Progenitor cell of endocrine pancreas (in vitro differentiated cells): ENCODE data around the gene PEX11A. TPM values are rescaled to one million over a fixed set of nuclear protein-coding genes. Genes with fewer than 3 reads are reported as not detected.

Experiments used
- DNase-seq: peaks from one replicate; pipeline ENCODE4 v3.0.0; 2021; ENCODE audit warnings: low spot score; ENCODE audit not compliant: unreplicated experiment
- H3K27ac Mint-ChIP-seq: 2 replicates; pipeline ENCODE4 v1.8.0; 2021; ENCODE audit warnings: mild to moderate bottlenecking, moderate library complexity, mixed read lengths
- H3K27me3 Mint-ChIP-seq: 2 replicates; pipeline ENCODE4 v1.8.0; 2021; ENCODE audit warnings: mixed read lengths
- H3K36me3 Mint-ChIP-seq: 2 replicates; pipeline ENCODE4 v1.8.0; 2022; ENCODE audit warnings: mixed read lengths; ENCODE audit not compliant: insufficient read depth
- H3K4me1 Mint-ChIP-seq: 2 replicates; pipeline ENCODE4 v1.8.0; 2021; ENCODE audit warnings: low read depth, mixed read lengths
- H3K4me3 Mint-ChIP-seq: 2 replicates; pipeline ENCODE4 v1.8.0; 2021; ENCODE audit warnings: low read depth, mild to moderate bottlenecking, moderate library complexity, mixed read lengths
- H3K9me3 Mint-ChIP-seq: 2 replicates; pipeline ENCODE4 v1.8.0; 2021; ENCODE audit warnings: low read depth, mixed read lengths
- CTCF ChIP-seq: fragments of 200-600 bp; sonication (generic); IDR thresholded peaks from one replicate; pipeline ENCODE4 v1.5.0; 2021; ENCODE audit warnings: antibody characterized with exemption, mild to moderate bottlenecking; ENCODE audit not compliant: unreplicated experiment
- total RNA-seq: library from RNA; stranded (reverse); gene quantifications from 2 replicates; pipeline ENCODE4 v1.2.1, GENCODE V29; 2021

The PEX11A gene
- total RNA-seq, 1 donor from 2014 or later: 4.8 TPM

DNA sequence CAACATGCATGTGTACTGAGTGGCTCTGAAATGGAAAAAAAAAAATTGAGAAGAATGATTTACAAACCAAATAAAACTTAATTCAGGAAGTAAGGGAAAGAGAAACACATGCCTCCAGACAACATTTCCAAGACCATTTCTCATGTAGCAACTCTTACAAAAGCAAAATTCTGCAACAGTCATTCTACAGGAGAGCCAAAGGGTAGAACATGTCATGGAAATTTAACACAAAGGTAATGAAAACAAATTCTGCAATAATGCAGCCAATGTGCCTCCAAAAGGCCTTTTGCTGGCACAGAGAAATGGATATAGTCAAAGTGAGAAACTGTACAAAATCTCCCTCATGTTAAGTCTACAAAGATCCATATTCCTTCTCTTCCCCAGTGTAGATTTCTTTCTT, 4.0 kb downstream of the PEX11A start:
- DNase-seq: no peak
- no peaks in the 10 kb centered on the region for H3K27me3 Mint-ChIP-seq
- H3K4me3 Mint-ChIP-seq: no peak overlapping the region
- H3K27ac Mint-ChIP-seq: no peak overlapping the region
- H3K4me1 Mint-ChIP-seq: peaks cover 3% of the 10 kb centered on the region
- H3K9me3 Mint-ChIP-seq: no peaks in the 10 kb centered on the region
- TF ChIP-seq CTCF: no peak
- H3K36me3 Mint-ChIP-seq: peaks cover 5% of the 10 kb centered on the region

DNA sequence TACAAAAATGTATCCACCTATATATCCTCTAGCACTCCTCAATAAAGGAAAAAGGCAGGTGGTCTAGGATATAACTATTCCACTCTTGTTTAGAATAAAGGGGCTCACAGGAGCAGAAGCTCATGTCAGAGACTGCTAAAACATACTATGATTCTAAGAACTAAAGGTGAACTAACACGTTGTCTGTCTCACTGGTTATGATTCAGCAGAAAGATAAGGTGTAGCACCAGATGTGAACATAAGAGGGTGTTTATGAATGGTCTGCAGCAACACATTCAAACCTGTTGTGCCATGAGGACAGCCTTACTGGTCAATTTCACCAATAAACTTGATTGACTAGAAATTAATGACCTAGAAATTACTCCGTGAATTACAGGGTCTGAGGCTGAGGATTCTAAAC, 4.6 kb downstream of the PEX11A start:
- Mint-ChIP-seq H3K4me3 (no peak overlapping the region), H3K27me3 (no peaks in the 10 kb centered on the region), H3K36me3 (peaks cover 5% of the 10 kb centered on the region), H3K27ac (no peak overlapping the region), H3K4me1 (peaks cover 3% of the 10 kb centered on the region), H3K9me3 (no peaks in the 10 kb centered on the region)
- no peak for DNase-seq
- TF ChIP-seq CTCF: no peak

DNA sequence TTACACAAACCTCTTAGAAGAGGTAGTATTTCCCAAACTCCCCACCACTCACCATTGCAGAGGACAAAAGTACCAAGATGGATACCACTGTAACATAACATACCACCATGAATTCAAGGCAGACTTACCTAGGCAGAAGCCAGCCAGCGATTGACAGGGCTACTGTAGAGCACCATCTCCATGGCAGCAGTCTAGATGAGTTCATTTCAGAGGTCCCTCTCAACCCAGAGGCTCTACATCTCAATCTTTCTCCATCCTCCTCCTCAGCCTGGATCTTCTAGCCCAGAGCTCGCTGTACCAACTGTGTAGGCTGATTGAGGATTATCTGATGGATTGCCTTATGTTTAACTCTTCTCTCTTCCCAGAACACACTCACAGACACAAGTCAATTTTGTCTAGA, 9.4 kb downstream of the PEX11A start:
- peaks cover 5% of the 10 kb centered on the region for H3K36me3 Mint-ChIP-seq
- H3K4me3 Mint-ChIP-seq: no peak overlapping the region

DNA sequence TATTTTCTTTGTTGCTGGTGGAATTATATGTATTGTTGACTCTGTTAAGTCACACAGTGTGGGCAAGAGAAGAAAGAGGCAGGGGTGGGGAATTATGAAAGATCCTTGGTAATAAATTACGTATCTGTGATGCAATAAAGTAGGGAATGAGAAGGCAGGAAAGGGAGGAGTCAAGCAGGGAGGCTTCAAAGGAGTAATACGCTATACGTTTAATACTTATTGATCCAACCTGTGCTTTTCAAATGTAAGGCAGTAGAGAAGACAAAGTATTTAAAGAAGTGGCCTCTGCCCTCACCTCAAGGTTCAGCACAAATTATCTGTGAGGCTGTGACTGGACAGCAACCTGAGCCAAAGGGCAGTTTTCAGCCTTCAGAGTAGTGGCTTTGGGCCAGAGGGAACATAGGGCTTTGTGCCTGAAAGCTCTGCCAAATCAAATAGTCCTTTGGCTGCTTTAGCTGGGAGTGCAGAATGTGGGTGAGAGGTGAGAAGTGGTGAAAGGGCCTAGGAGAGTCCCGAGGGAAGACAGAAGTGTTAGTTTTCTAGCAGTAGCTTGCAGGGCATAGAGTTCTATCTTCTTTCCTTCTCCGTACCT, 10.2 kb downstream of the PEX11A start:
- peaks cover 3% of the 10 kb centered on the region for H3K36me3 Mint-ChIP-seq
- H3K9me3 Mint-ChIP-seq: no peaks in the 10 kb centered on the region
- no peak overlapping the region for H3K4me3 Mint-ChIP-seq
- peaks cover 2% of the 10 kb centered on the region for H3K4me1 Mint-ChIP-seq
- TF ChIP-seq CTCF: no peak
- no peak overlapping the region for H3K27ac Mint-ChIP-seq
- peaks cover 2% of the 10 kb centered on the region for H3K27me3 Mint-ChIP-seq
- DNase-seq: no peak

More for the DNA sequence above, 9.4 kb downstream of the PEX11A start:
- H3K27ac Mint-ChIP-seq: no peak overlapping the region
- peaks cover 2% of the 10 kb centered on the region for H3K4me1 Mint-ChIP-seq
- TF ChIP-seq CTCF: no peak
- no peak for DNase-seq
- H3K27me3 Mint-ChIP-seq: peaks cover 2% of the 10 kb centered on the region
- no peaks in the 10 kb centered on the region for H3K9me3 Mint-ChIP-seq

DNA sequence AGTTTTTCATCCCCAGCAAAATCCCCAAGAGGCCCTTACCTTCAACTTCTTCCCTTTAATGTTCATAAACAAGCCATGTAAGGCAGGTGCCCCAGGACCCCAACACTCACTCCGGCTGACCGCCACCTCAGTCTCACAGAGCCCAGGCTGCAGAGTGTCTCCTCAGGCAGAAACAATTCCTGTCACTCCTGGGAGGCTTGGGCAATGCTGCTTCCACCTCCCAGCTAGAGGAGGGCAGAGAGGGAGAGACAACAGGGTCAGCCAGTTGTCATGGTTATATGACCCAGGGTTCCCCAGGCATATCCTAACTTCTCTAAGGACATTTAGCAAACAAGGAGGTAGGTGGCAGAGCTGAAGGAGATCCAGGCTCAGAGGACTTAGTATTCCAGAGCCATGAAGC, 11.3 kb downstream of the PEX11A start, which contains the start of gene PLIN1:
Gene PLIN1, minus strand, starts transcription at position 156 of the 400 bp plus-strand sequence. CDS start 1,878 bp downstream, outside the sequence.
- peaks cover 2% of the 10 kb centered on the region for H3K27me3 Mint-ChIP-seq
- no peak within 1 kb of the TSS for H3K27ac Mint-ChIP-seq
- peaks cover 2% of the 10 kb centered on the region for H3K4me1 Mint-ChIP-seq
- no peak for TF ChIP-seq CTCF
- no peak within 1 kb of the TSS for H3K4me3 Mint-ChIP-seq
- DNase-seq: no peak
- peaks cover 3% of the 10 kb centered on the region for H3K36me3 Mint-ChIP-seq
- H3K9me3 Mint-ChIP-seq: no peaks in the 10 kb centered on the region
